NB4 (cell line): ENCODE results near the gene UPK1B.

ENCODE experiments used
- DNase-seq: peaks from one replicate; pipeline ENCODE4 v3.0.0; 2010; ENCODE audit warnings: low read depth
- H3K4me3 ChIP-seq: one replicate; pipeline ENCODE4 v1.5.1; 2011; ENCODE audit warnings: mild to moderate bottlenecking, low read depth, low read length, moderate library complexity
- CTCF ChIP-seq: IDR thresholded peaks from one replicate; pipeline ENCODE4 v1.5.1; 2012; ENCODE audit warnings: low read depth, low read length
- MAX ChIP-seq: IDR thresholded peaks from 2 replicates; pipeline ENCODE4 v1.6.1; 2011; ENCODE audit warnings: low read depth, low read length
- MYC ChIP-seq: IDR thresholded peaks from 2 replicates; pipeline ENCODE4 v1.6.1; 2011; ENCODE audit warnings: low read depth, low read length
- POLR2A ChIP-seq: IDR thresholded peaks from 2 replicates; pipeline ENCODE4 v1.6.1; 2011; ENCODE audit warnings: mild to moderate bottlenecking; ENCODE audit not compliant: insufficient read length; ENCODE audit errors: extremely low read depth

The UPK1B gene

GRCh38 chr3:119205209-119205608 is 31.8 kb downstream of the UPK1B start:
- DNase-seq = no peak
- no peak overlapping the region for H3K4me3 ChIP-seq
- TF ChIP-seq POLR2A (no peak), CTCF (no peak), MAX (no peak), MYC (no peak)

- DNase-seq = no peak
- no peak overlapping the region for H3K4me3 ChIP-seq
- TF ChIP-seq CTCF (no peak), MYC (no peak), MAX (no peak), POLR2A (no peak)
Observed at GRCh38 chr3:119205685-119206084, 32.3 kb downstream of the UPK1B start.

GRCh38 chr3:119206611-119207511 is 33.5 kb downstream of the UPK1B start:
- TF ChIP-seq CTCF (no peak), POLR2A (no peak), MAX (no peak), MYC (no peak)
- no peak overlapping the region for H3K4me3 ChIP-seq
- no peak for DNase-seq

- DNase-seq = no peak
- no peak for TF ChIP-seq MAX
- no peak overlapping the region for H3K4me3 ChIP-seq
Observed at GRCh38 chr3:119207512-119207875, 34.1 kb downstream of the UPK1B start.

- no peak for TF ChIP-seq POLR2A
- no peak for TF ChIP-seq CTCF
- TF ChIP-seq MYC = no peak
- TF ChIP-seq MAX = no peak
- no peak for DNase-seq
- H3K4me3 ChIP-seq = no peak overlapping the region
Observed at GRCh38 chr3:119211193-119211592, 37.8 kb downstream of the UPK1B start.

- no peak for DNase-seq
- no peak for TF ChIP-seq MYC
- TF ChIP-seq MAX = no peak
- no peak for TF ChIP-seq POLR2A
- no peak for TF ChIP-seq CTCF
Observed at GRCh38 chr3:119211803-119212202, 38.4 kb downstream of the UPK1B start.

More at GRCh38 chr3:119211803-119212202, 38.4 kb downstream of the UPK1B start:
- no peak overlapping the region for H3K4me3 ChIP-seq
